Body of pancreas (tissue), 4 donors: ENCODE data around the gene UCHL3. TPM values are rescaled to one million over a fixed set of nuclear protein-coding genes. Genes with fewer than 3 reads are reported as not detected.

ENCODE experiments used
- ATAC-seq: fragments of 150-250 bp; one replicate; pipeline ENCODE4 v1.9.1; 2016
- DNase-seq, 4 donors: peaks; one replicate each; pipeline ENCODE4 v3.0.0-alpha.2; 2019
- H3K27ac ChIP-seq, 4 donors: fragments of 200-600 bp; sonication (generic); 1 replicate in 3 of 4; 2 replicates in 1 of 4; pipeline versions ENCODE4 v1.5.1 to v1.6.1; 2016 to 2019; ENCODE audit warnings: mild to moderate bottlenecking in 1 of 4, mixed read lengths in 1 of 4, moderate library complexity in 1 of 4
- H3K27me3 ChIP-seq, 2 donors: fragments of 200-600 bp; sonication (generic); one replicate each; pipeline ENCODE4 v1.6.0; 2016; ENCODE audit warnings: mild to moderate bottlenecking in 1 of 2
- H3K36me3 ChIP-seq, 2 donors: fragments of 200-600 bp; sonication (generic); replicated peaks in 1 of 2; 2 replicates each; pipeline ENCODE4 v1.5.1; 2016; ENCODE audit warnings: low read depth in 2 of 2; ENCODE audit not compliant: insufficient read depth in 1 of 2
- H3K4me1 ChIP-seq: fragments of 200-600 bp; sonication (generic); one replicate; pipeline ENCODE4 v1.6.0; 2016
- H3K4me3 ChIP-seq, 2 donors: fragments of 200-600 bp; sonication (generic); 1 replicate in 1 of 2; 2 replicates in 1 of 2; pipeline ENCODE4 v1.5.1; 2016 to 2019
- H3K9me3 ChIP-seq, 3 donors: fragments of 200-600 bp; sonication (generic); 1 replicate in 2 of 3; 2 replicates in 1 of 3; pipeline ENCODE4 v1.5.1; 2016
- POLR2A ChIP-seq, 3 donors: fragments of 450-650 bp; IDR thresholded peaks; one replicate each; pipeline ENCODE4 v1.6.1; 2016; ENCODE audit warnings: antibody characterized with exemption in 3 of 3, mild to moderate bottlenecking in 2 of 3
- WGBS, 2 donors: methylation state at CpG; one replicate each; pipeline ENCODE4 v1.1.5; 2017; 5-methylcytosine and 5-hydroxymethylcytosine counted together
- intact Hi-C: fragments of 100-400 bp; cut with DNase I; formaldehyde crosslinking; loops from one replicate; pipeline ENCODE4 v1.15.1; 2023
- total RNA-seq, 2 donors: library from RNA; depleted of rRNA; stranded (reverse); fragments of >200 nt; gene quantifications; one replicate each; pipeline ENCODE4 v1.1.0, GENCODE V29; 2016
- TF ChIP-seq, protein P1 (sequence below), 7 experiments: fragments of 450-650 bp in 4 of 7; fragments of 200-600 bp in 3 of 7; sonication (generic) in 3 of 7; IDR thresholded peaks; one replicate each; pipeline ENCODE4 v1.5.1; 2016 to 2019; ENCODE audit warnings: antibody characterized with exemption in 7 of 7

Gene UCHL3
- total RNA-seq, 2 donors from 2014 or later: 2.0 to 20.5 TPM

- WGBS, 2 donors: 86 to 91% methylated on average over 1 of the region's 1 CpG
- H3K9me3 ChIP-seq: no peaks in the 10 kb centered on the region
- no peak overlapping the region for H3K27ac ChIP-seq
- intact Hi-C loops: no loop called here
- H3K27me3 ChIP-seq: no peaks in the 10 kb centered on the region
- H3K4me1 ChIP-seq: no peaks in the 10 kb centered on the region
- DNase-seq: no peak
- H3K4me3 ChIP-seq: no peak overlapping the region
- no peak for ATAC-seq
- TF ChIP-seq, protein P1, sequence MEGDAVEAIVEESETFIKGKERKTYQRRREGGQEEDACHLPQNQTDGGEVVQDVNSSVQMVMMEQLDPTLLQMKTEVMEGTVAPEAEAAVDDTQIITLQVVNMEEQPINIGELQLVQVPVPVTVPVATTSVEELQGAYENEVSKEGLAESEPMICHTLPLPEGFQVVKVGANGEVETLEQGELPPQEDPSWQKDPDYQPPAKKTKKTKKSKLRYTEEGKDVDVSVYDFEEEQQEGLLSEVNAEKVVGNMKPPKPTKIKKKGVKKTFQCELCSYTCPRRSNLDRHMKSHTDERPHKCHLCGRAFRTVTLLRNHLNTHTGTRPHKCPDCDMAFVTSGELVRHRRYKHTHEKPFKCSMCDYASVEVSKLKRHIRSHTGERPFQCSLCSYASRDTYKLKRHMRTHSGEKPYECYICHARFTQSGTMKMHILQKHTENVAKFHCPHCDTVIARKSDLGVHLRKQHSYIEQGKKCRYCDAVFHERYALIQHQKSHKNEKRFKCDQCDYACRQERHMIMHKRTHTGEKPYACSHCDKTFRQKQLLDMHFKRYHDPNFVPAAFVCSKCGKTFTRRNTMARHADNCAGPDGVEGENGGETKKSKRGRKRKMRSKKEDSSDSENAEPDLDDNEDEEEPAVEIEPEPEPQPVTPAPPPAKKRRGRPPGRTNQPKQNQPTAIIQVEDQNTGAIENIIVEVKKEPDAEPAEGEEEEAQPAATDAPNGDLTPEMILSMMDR (IDR thresholded peaks at IDR 0.05): no peak
- no peak for TF ChIP-seq POLR2A (IDR thresholded peaks at IDR 0.05)
- no peaks in the 10 kb centered on the region for H3K36me3 ChIP-seq
These were observed 97.7 kb downstream of the UCHL3 start for GRCh38 chr13:75647126-75647784.

GRCh38 chr13:75648446-75648845, 98.9 kb downstream of the UCHL3 start:
- DNase-seq (no peak), ATAC-seq (no peak)
- no peaks in the 10 kb centered on the region for H3K27me3 ChIP-seq
- H3K9me3 ChIP-seq: no peaks in the 10 kb centered on the region
- no peak overlapping the region for H3K4me3 ChIP-seq
- H3K4me1 ChIP-seq: no peaks in the 10 kb centered on the region
- H3K27ac ChIP-seq: no peak overlapping the region
- WGBS, 2 donors: 95 to 100% methylated on average over 2 of the region's 2 CpGs
- no peaks in the 10 kb centered on the region for H3K36me3 ChIP-seq
- TF ChIP-seq POLR2A (IDR thresholded peaks at IDR 0.05): no peak
- TF ChIP-seq, protein P1 (IDR thresholded peaks at IDR 0.05): no peak
- intact Hi-C loops: no loop called here

DNA sequence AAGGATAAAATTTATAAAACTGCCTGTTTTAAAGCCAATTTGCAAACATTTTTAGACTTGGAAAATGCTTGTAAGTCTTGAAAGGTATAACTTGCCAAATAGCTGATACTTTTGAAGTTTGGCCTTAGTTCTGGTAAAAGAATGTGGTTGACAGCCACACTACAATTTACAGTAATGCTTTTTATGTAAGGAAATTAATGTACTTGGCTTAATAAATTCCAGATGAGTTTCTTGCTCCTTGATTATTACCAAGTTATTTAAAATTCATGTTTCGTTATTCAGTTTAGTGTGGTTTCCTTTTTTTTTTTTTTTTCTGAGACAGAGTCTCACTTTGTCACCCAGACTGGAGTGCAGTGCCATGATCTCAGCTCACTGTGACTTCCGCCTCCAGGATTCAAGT, 101.4 kb downstream of the UCHL3 start:
- H3K4me1 ChIP-seq: no peaks in the 10 kb centered on the region
- H3K4me3 ChIP-seq: no peak overlapping the region
- no peak overlapping the region for H3K27ac ChIP-seq
- no peak for TF ChIP-seq POLR2A (IDR thresholded peaks at IDR 0.05)
- TF ChIP-seq, protein P1 (IDR thresholded peaks at IDR 0.05): no peak
- WGBS, 2 donors: 86 to 96% methylated on average over 2 of the region's 2 CpGs
- intact Hi-C loops: no loop called here
- no peaks in the 10 kb centered on the region for H3K27me3 ChIP-seq
- DNase-seq: no peak
- no peak for ATAC-seq
- no peaks in the 10 kb centered on the region for H3K9me3 ChIP-seq
- H3K36me3 ChIP-seq: no peaks in the 10 kb centered on the region

- H3K27ac ChIP-seq: no peak overlapping the region
- intact Hi-C loops: no loop called here
- TF ChIP-seq, protein P1 (IDR thresholded peaks at IDR 0.05): no peak
- no peak for TF ChIP-seq POLR2A (IDR thresholded peaks at IDR 0.05)
- H3K4me1 ChIP-seq: no peaks in the 10 kb centered on the region
- H3K27me3 ChIP-seq: no peaks in the 10 kb centered on the region
- DNase-seq (no peak), ATAC-seq (no peak)
- no peaks in the 10 kb centered on the region for H3K9me3 ChIP-seq
- no peaks in the 10 kb centered on the region for H3K36me3 ChIP-seq
- 91 to 95% methylated on average over 2 of the region's 2 CpGs for WGBS, 2 donors
- no peak overlapping the region for H3K4me3 ChIP-seq
These were observed 103.1 kb downstream of the UCHL3 start for GRCh38 chr13:75652726-75653125.

Other genes with a start within 250 kb of the UCHL3 start
- gene TBC1D4, start 67.6 kb upstream of the UCHL3 start, total RNA-seq: 10 to 100 TPM; 28.3 to 29.7 TPM
- gene COMMD6, start 11.9 kb upstream of the UCHL3 start, total RNA-seq: 100 to 1,000 TPM in 1 of 2 donors, 1 to 10 TPM in 1; 6.3 to 286 TPM
- gene LMO7, start 86.5 kb downstream of the UCHL3 start, total RNA-seq: 10 to 100 TPM; 50.6 to 56.0 TPM